Superior temporal gyrus (tissue), 1 donor: Measurements from ENCODE around the gene UBQLN4.
"Not testable (repeated sequence)": the region's sequence is repeated elsewhere in the genome, so short reads cannot be mapped to it uniquely, and the experiment has no call there.

Source experiments
- DNase-seq: peaks from one replicate; pipeline ENCODE4 v3.0.0-alpha.2; 2016; ENCODE audit errors: extremely low spot score

UBQLN4 gene

DNA sequence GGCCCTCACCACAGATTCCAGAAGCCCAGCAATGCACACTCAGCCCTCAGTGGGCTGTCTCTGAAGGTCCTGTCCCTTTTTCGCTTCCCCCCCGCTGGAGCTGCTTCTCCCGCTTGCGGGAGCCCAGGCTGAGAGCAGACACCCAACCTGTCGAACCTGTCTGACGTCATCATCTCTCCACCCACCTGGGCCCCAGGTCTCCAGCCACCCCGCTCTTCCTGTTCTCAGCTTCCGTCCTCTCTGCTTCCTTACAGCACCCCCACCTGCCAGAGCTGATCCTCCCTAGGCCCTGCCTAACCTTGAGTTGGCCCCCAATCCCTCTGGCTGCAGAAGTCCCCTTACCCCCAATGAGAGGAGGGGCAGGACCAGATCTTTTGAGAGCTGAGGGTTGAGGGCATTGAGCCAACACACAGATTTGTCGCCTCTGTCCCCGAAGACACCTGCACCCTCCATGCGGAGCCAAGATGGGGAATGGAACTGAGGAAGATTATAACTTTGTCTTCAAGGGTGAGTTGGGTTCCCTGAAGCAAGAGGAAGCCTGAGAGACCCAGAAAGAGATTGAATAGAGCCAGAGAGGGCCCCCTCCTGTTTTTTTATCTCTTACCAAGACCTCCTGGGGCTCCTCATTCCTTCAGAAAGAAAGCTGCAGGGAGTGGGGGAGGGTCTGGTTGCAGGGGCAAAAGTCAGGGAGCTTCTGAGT lies 7.5 kb upstream of the UBQLN4 start, which contains the start of gene RAB25:
Gene RAB25, plus strand, starts transcription at position 224 of the 700 bp plus-strand sequence. Its CDS starts 241 bp downstream, at position 465.
- DNase-seq: no peak

- DNase-seq: no peak
Observed at GRCh38 chr1:156056326-156056849, 2.8 kb upstream of the UBQLN4 start.

GRCh38 chr1:156055281-156056048 lies 1.9 kb upstream of the UBQLN4 start:
- DNase-seq: no peak

DNA sequence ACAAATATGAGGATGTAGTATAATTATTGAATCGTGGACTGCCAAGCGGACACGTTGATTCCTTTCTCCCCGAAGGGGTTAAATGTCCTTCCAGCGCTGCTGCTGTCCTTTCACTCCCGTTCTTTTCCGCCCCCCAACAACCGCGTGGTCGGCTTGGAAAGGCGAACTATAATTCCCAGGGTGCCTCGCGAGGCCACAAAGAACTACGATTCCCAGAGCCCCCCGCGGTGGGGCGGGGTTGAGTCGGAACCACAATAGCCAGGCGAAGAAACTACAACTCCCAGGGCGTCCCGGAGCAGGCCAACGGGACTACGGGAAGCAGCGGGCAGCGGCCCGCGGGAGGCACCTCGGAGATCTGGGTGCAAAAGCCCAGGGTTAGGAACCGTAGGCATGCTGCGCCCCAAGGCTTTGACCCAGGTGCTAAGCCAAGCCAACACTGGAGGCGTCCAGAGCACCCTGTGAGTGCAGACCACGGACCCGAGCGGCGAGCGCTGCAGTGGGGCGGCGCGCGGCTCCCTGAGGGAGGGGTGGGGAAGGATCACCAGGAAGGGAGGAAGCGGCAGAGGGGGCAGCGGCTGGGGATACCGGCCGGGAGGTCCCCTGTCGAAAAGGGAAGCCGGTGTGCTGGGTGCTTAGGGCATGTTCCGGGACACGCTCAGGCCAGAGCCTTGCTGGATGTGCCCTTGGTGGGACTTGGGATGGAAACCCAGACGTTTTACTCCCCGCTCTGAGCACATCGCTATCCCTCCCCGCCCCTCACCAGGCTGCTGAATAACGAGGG lies 1.1 kb upstream of the UBQLN4 start, which contains the start of gene LAMTOR2:
Gene LAMTOR2, plus strand, starts transcription at position 283 of the 781 bp plus-strand sequence. Its CDS starts 108 bp downstream, at position 391.
- peak; percentile 100 for DNase-seq

- DNase-seq: no peak
Observed at GRCh38 chr1:156052862-156053767, 483 bp downstream of the UBQLN4 start.

GRCh38 chr1:156051011-156051725 lies 2.4 kb downstream of the UBQLN4 start:
- DNase-seq: no peak

- peak; percentile 66 for DNase-seq
Observed at GRCh38 chr1:156050376-156050775, 3.2 kb downstream of the UBQLN4 start.

GRCh38 chr1:156048663-156049258 lies 4.8 kb downstream of the UBQLN4 start:
- DNase-seq: no peak

DNA sequence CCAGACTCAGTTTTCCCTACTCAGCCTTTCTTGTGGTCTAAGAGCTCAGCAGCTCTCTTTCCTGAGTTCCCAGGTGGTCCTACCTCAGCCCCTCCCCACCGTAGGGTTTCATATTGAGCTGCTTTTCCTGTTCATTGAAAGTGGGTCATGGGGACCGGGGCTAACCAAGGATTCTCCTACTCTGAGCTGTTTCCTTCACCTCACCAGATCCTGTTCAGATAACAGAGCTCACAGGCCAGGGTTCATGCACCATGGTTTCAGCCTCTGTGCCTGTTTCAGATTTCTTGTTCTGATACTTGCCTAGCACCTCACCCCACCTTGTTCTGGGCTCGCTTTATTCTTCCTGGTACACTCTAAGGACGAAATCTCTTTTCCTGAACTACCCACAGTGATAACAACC lies 8.5 kb downstream of the UBQLN4 start:
- DNase-seq: no peak

DNA sequence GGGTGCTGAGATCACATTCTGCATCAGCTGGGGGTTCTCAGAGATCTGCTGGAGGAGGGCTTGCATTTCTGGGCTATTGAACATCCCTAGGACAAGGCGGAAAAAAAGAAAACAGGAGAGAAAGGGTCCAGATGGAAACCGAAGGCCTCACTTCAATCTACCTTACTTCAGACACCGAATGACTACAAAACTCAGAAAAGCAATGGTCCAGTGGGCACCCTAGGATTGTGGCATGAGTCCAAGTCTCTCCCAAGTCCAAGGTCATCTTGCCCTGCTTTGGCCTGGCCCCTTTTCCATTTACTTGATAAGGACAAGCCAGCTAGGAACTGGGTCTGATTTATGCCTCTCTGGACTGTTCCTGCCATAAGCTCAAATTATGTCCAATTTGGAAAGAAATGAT lies 10.8 kb downstream of the UBQLN4 start:
- no peak for DNase-seq

GRCh38 chr1:156034991-156035390 lies 18.6 kb downstream of the UBQLN4 start:
- not testable (repeated sequence) for DNase-seq

GRCh38 chr1:156033011-156033410 lies 20.6 kb downstream of the UBQLN4 start:
- DNase-seq: no peak

DNA sequence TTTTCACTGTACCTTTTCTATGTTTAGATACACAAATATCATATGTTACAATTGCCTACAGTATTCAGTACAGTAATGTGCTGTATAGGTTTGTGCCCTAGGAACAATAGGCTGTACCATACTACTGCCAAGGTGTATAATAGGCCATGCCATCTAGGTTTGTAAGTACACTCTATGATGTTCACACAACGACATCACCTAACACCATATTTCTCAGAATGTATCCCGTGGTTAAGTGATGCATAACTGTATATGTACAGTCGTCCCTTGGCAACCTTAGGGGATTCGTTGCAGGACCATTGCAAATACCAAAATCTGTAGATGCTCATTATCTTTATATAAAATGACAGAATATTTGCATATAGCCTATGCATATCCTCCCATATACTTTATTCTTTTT lies 27.0 kb downstream of the UBQLN4 start:
- DNase-seq: no peak

DNA sequence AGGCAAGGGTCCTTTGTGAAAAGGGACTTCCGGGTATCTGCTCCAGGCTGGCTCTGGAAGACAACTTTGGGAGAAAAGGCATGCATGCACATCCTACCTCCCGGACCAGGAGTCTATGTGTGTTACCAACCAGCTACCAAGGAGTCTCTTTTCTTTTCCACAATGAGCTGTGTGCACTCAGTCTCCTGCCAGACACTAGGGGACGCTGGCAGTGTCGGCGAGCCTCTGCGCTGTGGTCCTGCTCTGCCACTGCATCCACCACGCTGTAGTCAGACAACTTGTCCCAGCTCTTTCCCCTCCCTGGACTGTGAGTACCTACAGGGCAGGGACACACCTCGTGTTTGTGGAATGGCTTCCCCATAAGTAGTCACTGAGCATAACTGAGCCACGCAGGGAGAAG lies 27.7 kb downstream of the UBQLN4 start:
- DNase-seq: no peak

- DNase-seq: no peak
Observed at GRCh38 chr1:156024801-156025200, 28.8 kb downstream of the UBQLN4 start.

DNA sequence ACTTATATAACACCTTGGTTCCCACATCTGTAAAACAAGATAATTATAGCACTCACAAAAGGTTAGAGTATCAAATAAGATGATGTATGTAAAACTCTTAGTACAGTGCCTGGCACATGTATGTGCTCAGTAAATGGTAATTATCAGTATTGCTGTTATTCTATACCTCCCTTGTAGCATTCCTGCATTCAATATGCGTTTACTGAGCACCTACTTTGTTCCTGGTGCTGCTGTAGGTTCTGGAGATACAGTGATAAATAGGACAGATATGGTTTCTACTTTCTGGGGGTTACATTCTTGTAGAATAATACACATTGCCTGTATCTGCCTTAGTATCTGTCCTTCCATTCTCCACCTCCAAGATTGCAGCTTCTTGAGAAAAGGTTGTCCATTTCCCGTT lies 31.6 kb downstream of the UBQLN4 start:
- no peak for DNase-seq

DNA sequence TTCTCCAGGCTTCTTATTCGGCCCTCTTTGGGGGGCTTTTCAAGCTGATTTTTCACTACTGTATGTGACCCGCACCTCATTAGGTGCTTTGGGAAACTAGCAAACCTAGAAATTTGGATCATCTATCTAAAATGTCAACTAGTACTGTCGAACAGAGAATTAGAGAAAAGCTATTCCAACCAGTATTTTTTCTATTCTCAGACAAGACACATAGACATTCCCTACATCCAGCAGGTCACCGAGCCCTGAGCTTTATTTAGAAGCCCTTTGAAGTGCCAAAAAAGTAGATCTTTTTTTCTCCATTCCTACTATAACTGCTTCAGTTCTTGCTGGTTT lies 32.5 kb downstream of the UBQLN4 start:
- no peak for DNase-seq

DNA sequence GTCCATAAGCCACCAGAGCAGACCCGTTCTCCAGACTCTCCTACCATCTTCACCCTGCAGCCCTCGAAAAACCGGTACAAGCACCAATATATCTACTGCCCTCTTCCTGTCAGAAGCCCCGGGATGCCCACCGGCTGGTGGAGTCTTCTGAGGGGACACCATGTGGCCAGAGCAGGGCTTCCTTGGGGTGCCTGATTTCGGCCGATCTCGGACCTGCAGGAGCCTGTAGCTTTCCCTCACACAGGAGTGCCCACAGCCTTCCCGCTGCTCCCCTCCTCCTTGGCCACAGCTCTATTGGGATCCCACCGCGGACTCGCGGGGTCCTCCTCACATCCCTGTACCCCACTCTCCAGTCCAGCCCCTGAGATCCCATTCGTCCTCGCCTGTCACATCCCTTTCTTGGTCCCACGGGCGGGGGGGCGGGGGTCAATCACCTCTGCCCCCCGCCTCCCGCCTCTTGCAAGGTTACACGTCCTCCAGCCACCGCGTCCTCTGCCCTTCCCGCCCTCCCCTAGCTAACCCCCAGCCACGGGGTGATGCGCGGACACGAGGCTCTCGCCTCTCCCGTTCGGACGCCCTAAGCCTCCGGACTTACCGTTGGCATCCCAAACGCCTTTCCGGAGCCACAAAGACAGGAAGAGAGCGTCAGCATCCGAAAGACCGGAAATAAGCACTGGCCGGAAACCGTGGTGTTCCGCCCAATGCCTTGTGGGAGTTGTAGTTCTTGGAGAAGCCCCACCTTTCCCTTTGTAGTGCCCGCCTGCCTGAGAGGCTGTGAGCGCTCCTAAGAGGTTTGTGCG lies 33.1 kb downstream of the UBQLN4 start, which contains the start of gene SSR2:
Gene SSR2, minus strand, starts transcription at position 659 of the 800 bp plus-strand sequence. CDS start 784 bp downstream, outside the sequence.
- DNase-seq: peak; percentile 99

- no peak for DNase-seq
Observed at GRCh38 chr1:156019946-156020292, 33.7 kb downstream of the UBQLN4 start.
